Smooth muscle cell (in vitro differentiated cells): Measurements from ENCODE around the gene ERBB3. TPM values are rescaled to one million over a fixed set of nuclear protein-coding genes. Genes with fewer than 3 reads are reported as not detected.

Source experiments
- DNase-seq: peaks from one replicate; lab custom pipeline; 2025; ENCODE audit not compliant: unreplicated experiment; lab: John Stamatoyannopoulos, UW
- H2AFZ ChIP-seq: fragments of 200-600 bp; sonication (generic); 2 replicates; pipeline ENCODE4 v1.6.0; 2016; ENCODE audit warnings: antibody characterized with exemption, low read depth, mild to moderate bottlenecking
- H3F3A ChIP-seq: fragments of 200-600 bp; sonication (generic); 2 replicates; pipeline ENCODE4 v1.6.0; 2017; ENCODE audit warnings: antibody characterized with exemption, low read depth
- H3K27ac ChIP-seq: fragments of 200-600 bp; sonication (generic); 2 replicates; pipeline ENCODE4 v1.5.1; 2016; ENCODE audit warnings: low read depth, mild to moderate bottlenecking
- H3K27me3 ChIP-seq: fragments of 200-600 bp; sonication (generic); 2 replicates; pipeline ENCODE4 v1.6.1; 2016; ENCODE audit warnings: low read depth, mild to moderate bottlenecking
- H3K36me3 ChIP-seq: fragments of 200-600 bp; sonication (generic); 2 replicates; pipeline ENCODE4 v1.5.1; 2016; ENCODE audit warnings: low read depth
- H3K4me1 ChIP-seq: fragments of 200-600 bp; sonication (generic); 2 replicates; pipeline ENCODE4 v1.5.1; 2016; ENCODE audit warnings: low read depth
- H3K4me2 ChIP-seq: fragments of 200-600 bp; sonication (generic); 2 replicates; pipeline ENCODE4 v1.6.0; 2016; ENCODE audit warnings: mild to moderate bottlenecking
- H3K4me3 ChIP-seq: fragments of 200-600 bp; sonication (generic); 2 replicates; pipeline ENCODE4 v1.5.1; 2016; ENCODE audit warnings: mild to moderate bottlenecking
- H3K79me2 ChIP-seq: fragments of 200-600 bp; sonication (generic); 2 replicates; pipeline ENCODE4 v1.6.0; 2016; ENCODE audit warnings: low read depth, mild to moderate bottlenecking
- H3K9ac ChIP-seq: fragments of 200-600 bp; sonication (generic); 2 replicates; pipeline ENCODE4 v1.6.0; 2016; ENCODE audit warnings: low read depth
- H3K9me3 ChIP-seq: fragments of 200-600 bp; sonication (generic); replicated peaks from 2 replicates; pipeline ENCODE4 v1.5.1; 2016; ENCODE audit warnings: low read depth
- H4K20me1 ChIP-seq: fragments of 200-600 bp; sonication (generic); 2 replicates; pipeline ENCODE4 v1.6.0; 2016; ENCODE audit warnings: low read depth
- CTCF ChIP-seq: fragments of 200-600 bp; sonication (generic); IDR thresholded peaks from 2 replicates; pipeline ENCODE4 v1.5.1; 2017; ENCODE audit warnings: borderline replicate concordance, mild to moderate bottlenecking, antibody characterized with exemption; ENCODE audit not compliant: insufficient read depth, poor library complexity, severe bottlenecking
- WGBS: methylation state at CpG from one replicate; pipeline ENCODE4 v1.1.7; 2016; ENCODE audit warnings: low lambda C conversion rate; 5-methylcytosine and 5-hydroxymethylcytosine counted together
- polyA plus RNA-seq: library from polyadenylated mRNA; unstranded; fragments of >200 nt; fragmentation: Nextera tagmentation; extraction: Ambion mirVana; gene quantifications from 2 replicates; pipeline ENCODE4 v1.2.1, GENCODE V29; 2016
- total RNA-seq: library from RNA; depleted of rRNA; stranded (reverse); fragments of >200 nt; gene quantifications from 2 replicates; pipeline ENCODE4 v1.2.3, GENCODE V29; 2014

The ERBB3 gene
- total and polyA plus RNA-seq, 2 experiments from 2014 or later, result 1.2 to 9.2 TPM

- Histone ChIP-seq H3K79me2 (peaks cover 10% of the 10 kb centered on the region), H3K36me3 (no peaks in the 10 kb centered on the region), H2AFZ (peak within 1 kb of the TSS; percentile 75), H3K27me3 (no peaks in the 10 kb centered on the region), H3F3A (peaks cover 6% of the 10 kb centered on the region), H4K20me1 (no peaks in the 10 kb centered on the region), H3K4me1 (peaks cover 18% of the 10 kb centered on the region), H3K4me3 (peak within 1 kb of the TSS; percentile 66), H3K9ac (peak within 1 kb of the TSS; percentile 67), H3K27ac (peak within 1 kb of the TSS; percentile 65), H3K9me3 (no peaks in the 10 kb centered on the region), H3K4me2 (peak within 1 kb of the TSS; percentile 93)
- peak; percentile 72 for DNase-seq
- WGBS, result under 1% methylated on average over 37 of the region's 37 CpGs
- TF ChIP-seq CTCF, result no peak
These were observed 72.3 kb downstream of the ERBB3 start, which contains the start of gene MYL6B for GRCh38 chr12:56152132-56152755. Gene MYL6B, plus strand, starts transcription at chr12:56152587. Its CDS starts 1,332 bp downstream, at chr12:56153919.

Other genes starting within 250 kb of the ERBB3 start
- gene MMP19, start 237.2 kb upstream of the ERBB3 start, total RNA-seq, result 14.9 and 17.6 TPM in 2 replicates
- gene MMP19, start 237.2 kb upstream of the ERBB3 start, polyA plus RNA-seq, result 15.6 and 18.2 TPM in 2 replicates
- 28.6 and 36.0 TPM in 2 replicates for gene PYM1, start 152.3 kb upstream of the ERBB3 start, total RNA-seq
- 48.2 and 51.2 TPM in 2 replicates for gene PYM1, start 152.3 kb upstream of the ERBB3 start, polyA plus RNA-seq
- 86.0 and 87.1 TPM in 2 replicates for gene DGKA, start 149.0 kb upstream of the ERBB3 start, total RNA-seq
- gene DGKA, start 149.0 kb upstream of the ERBB3 start, polyA plus RNA-seq, result 66.3 and 125 TPM in 2 replicates
- gene PMEL, start 114.1 kb upstream of the ERBB3 start, total RNA-seq, result 1.8 and 4.7 TPM in 2 replicates
- 1.4 and 1.9 TPM in 2 replicates for gene PMEL, start 114.1 kb upstream of the ERBB3 start, polyA plus RNA-seq
- gene CDK2, start 113.3 kb upstream of the ERBB3 start, total RNA-seq, result 36.5 and 37.5 TPM in 2 replicates
- 25.8 and 33.3 TPM in 2 replicates for gene CDK2, start 113.3 kb upstream of the ERBB3 start, polyA plus RNA-seq
- gene RAB5B, start 106.1 kb upstream of the ERBB3 start, total RNA-seq, result 77.2 and 90.4 TPM in 2 replicates
- gene RAB5B, start 106.1 kb upstream of the ERBB3 start, polyA plus RNA-seq, result 81.9 and 93.4 TPM in 2 replicates
- gene SUOX, start 82.9 kb upstream of the ERBB3 start, total RNA-seq, result 9.8 and 19.1 TPM in 2 replicates
- gene SUOX, start 82.9 kb upstream of the ERBB3 start, polyA plus RNA-seq, result 12.8 and 13.8 TPM in 2 replicates
- 3.9 and 4.2 TPM in 2 replicates for gene IKZF4, start 59.1 kb upstream of the ERBB3 start, total RNA-seq
- gene IKZF4, start 59.1 kb upstream of the ERBB3 start, polyA plus RNA-seq, result 5.4 and 6.8 TPM in 2 replicates
- gene RPS26, start 38.2 kb upstream of the ERBB3 start, total RNA-seq, result 731 and 845 TPM in 2 replicates
- gene RPS26, start 38.2 kb upstream of the ERBB3 start, polyA plus RNA-seq, result 282 and 323 TPM in 2 replicates
- 88.6 and 118 TPM in 2 replicates for gene PA2G4, start 24.4 kb downstream of the ERBB3 start, total RNA-seq
- gene PA2G4, start 24.4 kb downstream of the ERBB3 start, polyA plus RNA-seq, result 99.8 and 113 TPM in 2 replicates
- 2,929 and 3,246 TPM in 2 replicates for gene RPL41, start 36.5 kb downstream of the ERBB3 start, total RNA-seq
- gene RPL41, start 36.5 kb downstream of the ERBB3 start, polyA plus RNA-seq, result 2,414 and 2,571 TPM in 2 replicates
- 1.9 and 6.7 TPM in 2 replicates for gene ZC3H10, start 38.1 kb downstream of the ERBB3 start, total RNA-seq
- 2.8 TPM in 2 replicates for gene ZC3H10, start 38.1 kb downstream of the ERBB3 start, polyA plus RNA-seq
- 76.0 and 87.7 TPM in 2 replicates for gene ESYT1, start 48.1 kb downstream of the ERBB3 start, total RNA-seq
- gene ESYT1, start 48.1 kb downstream of the ERBB3 start, polyA plus RNA-seq, result 69.5 and 77.0 TPM in 2 replicates
- 44.5 and 59.0 TPM in 2 replicates for gene MYL6B, start 72.4 kb downstream of the ERBB3 start, total RNA-seq
- 107 and 121 TPM in 2 replicates for gene MYL6B, start 72.4 kb downstream of the ERBB3 start, polyA plus RNA-seq
- gene MYL6, start 78.2 kb downstream of the ERBB3 start, total RNA-seq, result 2,329 and 2,776 TPM in 2 replicates
- gene MYL6, start 78.2 kb downstream of the ERBB3 start, polyA plus RNA-seq, result 4,165 and 4,181 TPM in 2 replicates
- 28.2 and 43.8 TPM in 2 replicates for gene SMARCC2, start 109.3 kb downstream of the ERBB3 start, total RNA-seq
- 32.2 and 39.2 TPM in 2 replicates for gene SMARCC2, start 109.3 kb downstream of the ERBB3 start, polyA plus RNA-seq
- 46.1 and 65.2 TPM in 2 replicates for gene RNF41, start 141.8 kb downstream of the ERBB3 start, total RNA-seq
- 19.4 and 22.2 TPM in 2 replicates for gene RNF41, start 141.8 kb downstream of the ERBB3 start, polyA plus RNA-seq
- gene NABP2, start 144.2 kb downstream of the ERBB3 start, total RNA-seq, result 20.9 and 33.8 TPM in 2 replicates
- 14.2 and 16.4 TPM in 2 replicates for gene NABP2, start 144.2 kb downstream of the ERBB3 start, polyA plus RNA-seq
- gene SLC39A5, start 149.9 kb downstream of the ERBB3 start, total RNA-seq, result 0.36 and 0.99 TPM in 2 replicates
- not detected in 2 replicates for gene SLC39A5, start 149.9 kb downstream of the ERBB3 start, polyA plus RNA-seq
- 31.4 and 32.5 TPM in 2 replicates for gene ANKRD52, start 178.2 kb downstream of the ERBB3 start, total RNA-seq
- gene ANKRD52, start 178.2 kb downstream of the ERBB3 start, polyA plus RNA-seq, result 49.9 and 54.0 TPM in 2 replicates
- gene COQ10A, start 186.8 kb downstream of the ERBB3 start, total RNA-seq, result 8.7 and 11.0 TPM in 2 replicates
- 9.8 and 16.8 TPM in 2 replicates for gene COQ10A, start 186.8 kb downstream of the ERBB3 start, polyA plus RNA-seq
- 96.5 and 138 TPM in 2 replicates for gene CS, start 220.2 kb downstream of the ERBB3 start, total RNA-seq
- gene CS, start 220.2 kb downstream of the ERBB3 start, polyA plus RNA-seq, result 83.3 and 107 TPM in 2 replicates
- gene CNPY2, start 235.8 kb downstream of the ERBB3 start, total RNA-seq, result 147 and 171 TPM in 2 replicates
- gene CNPY2, start 235.8 kb downstream of the ERBB3 start, polyA plus RNA-seq, result 334 and 342 TPM in 2 replicates